GM18508 (cell line): ENCODE measurements around the gene S100P.
A peak's percentile ranks its signal among the peaks of the same experiment; 100 is the strongest.

Experiments used
- ATAC-seq: cut with Tn5 transposase; IDR thresholded peaks from one replicate; pipeline ENCODE4 v1.9.1; 2021; ENCODE audit warnings: moderate number of reproducible peaks; ENCODE audit not compliant: insufficient read depth, unreplicated experiment

S100P gene

DNA sequence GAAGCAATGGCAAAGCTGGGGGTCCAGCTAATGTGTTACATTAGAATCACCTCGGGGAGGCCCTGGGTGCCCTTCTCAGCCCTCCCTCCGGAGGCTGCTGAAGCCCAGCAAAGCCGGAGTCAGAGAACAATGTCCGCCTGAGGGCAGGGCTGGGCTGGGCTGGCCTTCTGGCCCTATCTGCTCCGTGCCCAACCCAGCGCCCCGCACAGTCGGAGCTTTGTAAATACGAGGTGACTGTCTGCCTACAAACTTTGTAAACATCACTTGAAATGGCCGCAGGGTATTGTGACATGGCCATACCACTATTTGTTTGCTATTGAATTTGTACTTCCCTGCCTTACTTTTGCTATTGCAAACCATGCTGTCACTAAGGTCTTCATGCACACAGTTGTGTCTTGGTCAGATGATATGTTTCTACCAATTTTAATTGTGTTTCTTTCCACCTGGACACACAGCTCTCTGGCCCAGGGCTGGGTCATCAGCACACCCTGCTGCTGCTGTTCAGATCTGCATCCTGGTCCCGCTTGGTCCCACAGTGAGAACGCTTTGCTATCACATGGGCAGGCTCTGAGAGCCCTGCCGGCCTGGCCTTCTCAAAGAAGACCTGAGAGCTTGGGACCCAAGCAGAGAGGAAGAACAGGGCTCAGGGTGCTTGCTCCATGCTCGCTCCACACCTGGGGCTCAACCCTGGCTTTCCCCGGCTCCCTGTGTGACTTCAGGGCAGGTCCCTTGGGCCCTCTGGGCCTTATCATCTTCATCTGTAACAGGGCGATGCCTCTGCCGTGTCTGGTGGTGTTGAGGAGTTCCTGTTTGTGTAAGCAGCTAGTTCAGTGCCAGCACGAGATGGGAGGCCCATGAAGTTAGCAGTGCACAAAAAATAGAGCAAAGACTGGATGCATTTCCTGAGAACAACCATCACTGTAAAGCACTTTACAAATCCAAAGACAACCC is 2.3 kb downstream of the S100P start:
- no peak for ATAC-seq

DNA sequence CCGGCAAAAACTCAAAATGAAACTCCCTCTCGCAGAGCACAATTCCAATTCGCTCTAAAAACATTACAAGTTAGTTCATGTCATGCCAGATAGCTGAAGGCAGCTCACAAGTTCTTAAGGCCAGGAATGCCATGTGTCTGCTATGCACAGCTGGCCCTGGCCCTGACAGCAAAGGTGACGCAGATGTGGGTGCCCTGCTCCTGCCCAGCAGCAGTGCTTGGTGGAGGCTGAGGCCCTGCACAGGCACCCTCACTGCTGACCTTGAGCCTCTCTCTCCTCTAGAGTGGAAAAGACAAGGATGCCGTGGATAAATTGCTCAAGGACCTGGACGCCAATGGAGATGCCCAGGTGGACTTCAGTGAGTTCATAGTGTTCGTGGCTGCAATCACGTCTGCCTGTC is 2.9 kb downstream of the S100P start:
- no peak for ATAC-seq

GRCh38 chr4:6697131-6697530 is 3.5 kb downstream of the S100P start:
- ATAC-seq: no peak

DNA sequence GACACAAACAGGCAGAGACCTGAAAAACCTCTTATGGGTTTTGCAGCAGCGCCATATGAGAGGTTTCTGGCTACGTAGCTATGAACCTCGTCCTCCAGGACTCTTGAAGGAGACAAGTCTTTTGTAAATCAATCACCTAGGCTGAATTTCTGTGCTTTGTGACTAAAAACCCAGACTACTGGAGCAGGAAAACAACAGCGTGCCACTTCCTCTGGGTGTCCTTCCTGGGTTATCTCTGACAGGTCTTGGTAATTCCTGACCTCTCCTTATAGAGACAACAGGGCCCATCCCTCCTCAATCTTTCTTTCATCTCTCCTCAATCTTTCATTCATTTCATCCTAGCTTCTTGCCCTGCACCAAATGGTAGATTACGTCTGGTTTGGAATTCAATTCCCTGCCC is 5.7 kb downstream of the S100P start:
- no peak for ATAC-seq

GRCh38 chr4:6699903-6700302 is 6.2 kb downstream of the S100P start:
- no peak for ATAC-seq

DNA sequence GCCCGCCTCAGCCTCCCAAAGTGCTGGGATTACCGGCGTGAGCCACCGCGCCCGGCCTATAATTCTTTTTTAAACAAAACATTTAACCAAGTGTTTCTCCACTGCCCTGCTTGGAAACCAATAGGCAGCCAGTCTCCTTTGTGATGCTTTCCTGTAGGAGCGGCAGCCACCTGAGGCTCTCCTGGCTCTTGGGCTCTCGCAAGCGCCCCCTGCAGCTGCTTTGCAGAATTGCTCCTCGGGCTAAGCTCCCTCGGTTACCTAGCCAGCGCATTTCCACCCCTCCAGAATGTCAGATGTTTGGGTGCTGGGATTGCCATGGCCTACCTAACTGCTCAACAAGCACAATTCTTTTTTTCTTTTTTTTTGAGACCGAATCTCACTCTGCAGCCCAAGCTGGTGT is 7.7 kb downstream of the S100P start:
- no peak for ATAC-seq

DNA sequence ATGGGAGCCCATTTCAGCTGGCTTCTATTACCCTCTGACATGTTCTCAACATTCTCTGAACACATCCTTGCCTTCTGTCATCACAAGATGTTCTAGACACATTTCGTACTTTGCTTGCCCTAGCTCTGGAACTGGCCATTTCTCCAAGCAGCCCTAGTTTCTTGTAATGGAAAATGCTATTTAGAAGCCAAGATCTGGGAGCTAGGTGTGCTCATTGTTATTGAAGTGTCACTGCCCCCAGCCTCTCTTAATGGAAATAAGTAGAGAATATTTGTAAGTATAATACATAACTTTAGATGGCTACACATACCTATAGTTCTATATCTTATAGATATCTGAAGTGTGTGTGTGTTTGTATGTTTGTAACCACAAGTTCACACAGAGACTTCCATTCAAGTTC is 9.1 kb downstream of the S100P start:
- no peak for ATAC-seq

GRCh38 chr4:6703786-6704185 is 10.1 kb downstream of the S100P start:
- ATAC-seq: no peak

DNA sequence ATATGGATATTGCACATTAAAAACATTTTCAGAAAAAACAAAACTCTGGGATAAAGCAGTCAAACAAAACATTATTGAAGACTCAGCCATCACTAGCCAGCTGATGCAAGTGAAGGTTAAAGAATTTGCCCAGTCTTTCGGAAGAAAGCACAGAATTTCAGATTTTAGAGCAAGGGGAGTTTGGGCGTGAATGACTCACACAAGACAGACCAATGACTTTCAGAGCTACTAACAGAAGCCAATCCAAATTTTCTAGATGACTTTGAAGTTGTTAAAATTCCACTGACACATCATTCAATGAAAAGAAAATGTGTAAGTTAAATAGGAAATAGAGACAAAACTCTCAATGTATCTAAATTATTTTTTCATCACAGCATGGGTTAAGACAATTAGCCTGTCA is 12.0 kb downstream of the S100P start:
- ATAC-seq: no peak

DNA sequence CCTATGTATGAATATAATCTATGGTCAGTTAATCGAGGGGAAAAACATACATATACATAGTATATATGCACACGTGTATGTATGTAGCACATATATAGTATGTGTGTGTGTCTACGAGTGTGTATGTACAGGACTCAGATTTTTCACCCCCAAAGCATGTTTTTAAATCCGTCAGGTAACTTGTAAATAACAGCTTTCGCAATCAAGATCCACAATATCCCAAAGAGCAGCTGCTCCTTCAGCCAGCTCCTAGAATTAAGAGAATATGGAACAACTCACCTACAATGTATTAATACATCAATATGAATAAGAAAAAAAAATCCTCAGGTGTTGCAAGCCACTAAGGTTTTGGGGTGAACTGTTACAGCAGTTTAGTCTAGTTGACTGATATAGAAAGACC is 12.5 kb downstream of the S100P start:
- no peak for ATAC-seq

- ATAC-seq: no peak
Observed at GRCh38 chr4:6709230-6710114, 15.8 kb downstream of the S100P start, which contains the start of gene MRFAP1L1. MRFAP1L1 (minus strand) TSS chr4:6709865; CDS start chr4:6709629, 236 bp downstream.

- ATAC-seq: no peak
Observed at GRCh38 chr4:6710282-6710681, 16.6 kb downstream of the S100P start.

GRCh38 chr4:6710996-6711395 is 17.3 kb downstream of the S100P start:
- no peak for ATAC-seq

DNA sequence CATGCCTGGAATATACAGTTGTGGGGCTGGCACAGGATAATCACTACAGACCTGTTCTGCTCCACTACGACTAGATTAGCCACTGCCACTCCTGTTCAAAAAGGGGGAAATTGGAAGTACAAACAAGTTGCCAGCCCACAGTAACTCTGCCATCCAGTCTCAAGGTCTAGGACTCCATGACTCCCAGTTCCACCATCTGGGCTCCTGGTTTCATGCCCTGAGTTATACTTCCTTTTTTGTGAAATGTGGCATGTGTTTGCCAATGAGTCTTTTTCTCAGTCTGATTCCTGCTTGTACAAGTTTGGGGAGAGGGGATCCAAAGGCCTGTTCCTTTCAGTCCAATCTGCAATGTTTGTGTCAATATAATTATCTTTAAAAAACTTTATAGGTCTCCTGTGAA is 21.3 kb downstream of the S100P start:
- ATAC-seq: no peak

DNA sequence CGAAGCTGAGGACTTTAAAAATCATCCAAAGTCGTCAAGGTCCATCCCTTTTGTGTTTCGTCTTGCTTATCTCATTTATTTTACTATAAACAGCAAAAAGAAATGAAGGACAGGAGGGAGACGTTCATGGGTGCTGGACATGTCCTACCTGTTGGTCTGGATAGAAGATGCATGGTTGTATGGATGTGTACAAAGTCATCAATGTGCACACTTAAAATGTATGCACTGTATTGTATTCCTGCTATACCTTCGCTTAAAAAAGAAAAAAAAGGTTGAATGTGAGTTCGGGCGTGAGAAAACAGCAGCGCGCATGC is 22.0 kb downstream of the S100P start:
- ATAC-seq: no peak

- ATAC-seq: peak; percentile 49
Observed at GRCh38 chr4:6716018-6716911, 22.6 kb downstream of the S100P start, which contains the start of gene BLOC1S4. BLOC1S4 (plus strand) TSS chr4:6716174; CDS start chr4:6716210, 36 bp downstream.

GRCh38 chr4:6716958-6717655 is 23.4 kb downstream of the S100P start:
- ATAC-seq: no peak

DNA sequence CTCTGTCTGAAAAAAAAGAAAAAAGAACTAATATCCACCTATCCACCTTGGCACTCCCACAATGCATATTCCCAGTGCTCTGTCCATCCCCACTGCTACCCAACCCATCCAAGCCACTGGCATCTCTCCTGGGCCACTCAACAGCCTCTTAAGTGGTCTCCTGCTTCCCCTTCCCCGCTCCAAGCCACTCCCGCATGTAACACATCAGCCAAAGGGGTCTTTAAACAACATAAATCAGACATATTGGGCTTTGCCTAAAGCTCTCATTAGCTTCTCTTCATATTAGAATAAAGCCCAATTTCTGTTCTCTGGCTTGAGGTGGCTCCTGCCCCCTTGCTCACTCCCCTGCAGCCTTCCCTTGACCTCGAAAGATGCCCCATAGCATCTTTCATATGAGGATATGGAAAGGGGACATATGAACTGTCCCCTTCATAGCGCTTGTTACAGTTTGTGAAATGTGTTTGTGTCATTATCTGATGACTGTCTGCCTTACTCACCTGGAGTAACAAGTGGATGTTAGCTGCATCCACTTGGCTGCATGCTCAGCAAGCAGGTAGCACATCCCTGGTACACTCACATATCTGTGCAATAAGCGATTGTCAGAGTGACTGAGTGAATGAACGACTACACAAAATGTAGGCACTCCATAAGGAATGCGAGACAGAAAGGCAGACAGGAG is 25.4 kb downstream of the S100P start:
- no peak for ATAC-seq

- no peak for ATAC-seq
Observed at GRCh38 chr4:6719611-6720179, 26.0 kb downstream of the S100P start.
